Skin of body (tissue), 2 donors: ENCODE measurements around the gene C1RL. TPM values are rescaled to one million over a fixed set of nuclear protein-coding genes. Genes with fewer than 3 reads are reported as not detected.

Experiments used
- DNase-seq: peaks from one replicate; lab custom pipeline; 2025; lab: John Stamatoyannopoulos, UW
- total RNA-seq: library from RNA; depleted of rRNA; stranded (reverse); fragments of >200 nt; gene quantifications from one replicate; pipeline ENCODE4 v1.2.3, GENCODE V29; 2014

The C1RL gene
- total RNA-seq, 1 donor from 2014 or later: 10.4 TPM

- peak; percentile 86 for DNase-seq
Observed at GRCh38 chr12:7092229-7092985, 16.6 kb downstream of the C1RL start, which contains the start of gene C1R. TSS of gene C1R (minus strand) at chr12:7092445. CDS start at chr12:7092388, 57 bp downstream.

GRCh38 chr12:7091660-7092228 lies 17.3 kb downstream of the C1RL start:
- DNase-seq: no peak

- no peak for DNase-seq
Observed at GRCh38 chr12:7091171-7091570, 17.8 kb downstream of the C1RL start.

GRCh38 chr12:7090222-7090998 lies 18.6 kb downstream of the C1RL start:
- DNase-seq: no peak

GRCh38 chr12:7089196-7089871 lies 19.7 kb downstream of the C1RL start:
- DNase-seq: no peak

GRCh38 chr12:7083125-7083524 lies 25.9 kb downstream of the C1RL start:
- no peak for DNase-seq

- no peak for DNase-seq
Observed at GRCh38 chr12:7081037-7081436, 28.0 kb downstream of the C1RL start.

- DNase-seq: no peak
Observed at GRCh38 chr12:7079826-7080125, 29.2 kb downstream of the C1RL start.

- DNase-seq: no peak
Observed at GRCh38 chr12:7078163-7078562, 30.9 kb downstream of the C1RL start.

GRCh38 chr12:7076493-7076892 lies 32.5 kb downstream of the C1RL start:
- no peak for DNase-seq

GRCh38 chr12:7075939-7076338 lies 33.1 kb downstream of the C1RL start:
- DNase-seq: no peak

- DNase-seq: no peak
Observed at GRCh38 chr12:7075518-7075917, 33.5 kb downstream of the C1RL start.

- DNase-seq: no peak
Observed at GRCh38 chr12:7073946-7074345, 35.1 kb downstream of the C1RL start.

GRCh38 chr12:7072554-7072953 lies 36.5 kb downstream of the C1RL start:
- no peak for DNase-seq

GRCh38 chr12:7072035-7072434 lies 37.0 kb downstream of the C1RL start:
- no peak for DNase-seq

- no peak for DNase-seq
Observed at GRCh38 chr12:7069386-7069785, 39.6 kb downstream of the C1RL start.

- DNase-seq: no peak
Observed at GRCh38 chr12:7068994-7069346, 40.0 kb downstream of the C1RL start.

- no peak for DNase-seq
Observed at GRCh38 chr12:7068240-7068993, 40.6 kb downstream of the C1RL start.

- no peak for DNase-seq
Observed at GRCh38 chr12:7067096-7067495, 41.9 kb downstream of the C1RL start.

GRCh38 chr12:7066596-7066995 lies 42.4 kb downstream of the C1RL start:
- DNase-seq: no peak

GRCh38 chr12:7065073-7065623 lies 43.9 kb downstream of the C1RL start:
- no peak for DNase-seq
